ENCODE data around the gene SNX30.
"Not testable (repeated sequence)": the region's sequence is repeated elsewhere in the genome, so short reads cannot be mapped to it uniquely, and the experiment has no call there.

Gene SNX30, protein sequence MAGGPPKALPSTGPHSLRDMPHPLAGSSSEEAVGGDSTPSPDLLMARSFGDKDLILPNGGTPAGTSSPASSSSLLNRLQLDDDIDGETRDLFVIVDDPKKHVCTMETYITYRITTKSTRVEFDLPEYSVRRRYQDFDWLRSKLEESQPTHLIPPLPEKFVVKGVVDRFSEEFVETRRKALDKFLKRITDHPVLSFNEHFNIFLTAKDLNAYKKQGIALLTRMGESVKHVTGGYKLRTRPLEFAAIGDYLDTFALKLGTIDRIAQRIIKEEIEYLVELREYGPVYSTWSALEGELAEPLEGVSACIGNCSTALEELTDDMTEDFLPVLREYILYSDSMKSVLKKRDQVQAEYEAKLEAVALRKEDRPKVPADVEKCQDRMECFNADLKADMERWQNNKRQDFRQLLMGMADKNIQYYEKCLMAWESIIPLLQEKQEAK

DNA sequence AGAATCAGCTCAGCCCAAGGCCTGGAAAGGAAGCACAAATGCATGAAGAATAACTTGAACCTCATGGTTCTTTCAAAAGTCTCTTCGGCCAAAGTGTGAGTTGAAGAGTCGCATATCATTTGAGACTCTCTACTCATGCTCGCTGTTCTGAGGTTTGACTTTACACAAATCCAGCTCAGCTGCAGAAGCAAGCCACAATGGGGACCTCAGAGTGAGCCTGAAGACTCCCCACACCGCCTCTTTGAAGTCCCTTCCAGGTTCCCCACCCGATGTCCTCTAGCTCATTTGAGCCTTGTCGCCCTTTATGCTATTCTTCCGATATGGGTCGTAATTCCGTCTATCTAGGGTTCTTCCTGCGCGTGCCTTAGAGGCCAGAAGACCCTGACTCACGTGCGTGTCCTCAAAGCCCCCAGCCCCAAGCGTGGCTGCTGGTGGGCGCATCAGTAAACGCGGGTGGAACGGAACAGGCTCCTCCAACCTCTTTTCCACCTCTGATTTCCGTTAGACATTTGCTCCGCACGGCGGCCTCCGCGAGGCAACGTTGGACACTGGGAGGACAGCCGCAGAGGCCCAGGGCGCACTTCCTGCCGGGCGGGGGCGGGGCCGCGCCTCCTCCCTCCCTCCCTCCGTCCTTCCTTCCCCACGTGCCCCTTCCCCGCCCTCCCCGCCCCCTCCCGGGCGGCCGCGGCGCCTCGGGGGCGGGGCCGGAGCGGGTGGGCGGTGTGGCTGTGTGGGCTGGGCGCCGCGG lies at the start of gene SNX30:
Gene SNX30, plus strand, starts transcription at position 745 of the 748 bp plus-strand sequence. CDS start 242 bp downstream, outside the sequence.
- peak; percentile 90 for DNase-seq

- DNase-seq, result no peak
Observed at GRCh38 chr9:112703304-112703703, 47.3 kb upstream of the SNX30 start.

DNA sequence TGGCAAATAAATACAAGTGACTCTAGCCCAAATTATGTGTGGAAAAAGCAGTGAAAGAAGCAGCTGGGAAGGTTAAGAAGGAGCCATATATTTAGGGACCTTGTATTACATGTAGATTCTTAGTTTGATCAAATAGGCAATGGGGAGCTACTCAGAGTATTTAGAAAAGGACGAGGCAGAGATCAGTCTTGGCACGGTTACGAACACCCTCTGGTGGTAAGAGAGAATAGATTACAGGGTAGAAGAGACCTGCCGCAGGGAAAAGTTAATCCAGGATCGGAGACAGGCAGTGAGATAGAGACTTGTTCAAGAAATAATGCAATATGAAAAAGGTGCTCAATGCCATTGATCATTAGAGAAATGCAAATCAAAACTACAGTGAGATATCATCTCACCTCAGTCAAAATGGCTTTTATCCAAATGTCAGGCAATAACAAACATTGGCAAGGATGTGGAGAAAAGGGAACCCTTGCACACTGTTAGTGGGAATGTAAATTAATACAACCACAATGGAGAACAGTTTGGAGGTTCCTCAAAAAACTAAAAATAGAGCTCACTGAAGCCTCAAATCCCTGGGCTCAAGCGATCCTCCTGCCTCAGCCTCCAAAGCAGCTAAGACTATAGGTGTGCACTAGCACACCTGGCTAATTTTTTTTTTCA lies 44.7 kb upstream of the SNX30 start:
- peak; percentile 15 for DNase-seq

GRCh38 chr9:112711050-112711689 lies 39.4 kb upstream of the SNX30 start:
- peak; percentile 47 for DNase-seq

GRCh38 chr9:112712678-112713077 lies 37.9 kb upstream of the SNX30 start:
- DNase-seq, result no peak

DNA sequence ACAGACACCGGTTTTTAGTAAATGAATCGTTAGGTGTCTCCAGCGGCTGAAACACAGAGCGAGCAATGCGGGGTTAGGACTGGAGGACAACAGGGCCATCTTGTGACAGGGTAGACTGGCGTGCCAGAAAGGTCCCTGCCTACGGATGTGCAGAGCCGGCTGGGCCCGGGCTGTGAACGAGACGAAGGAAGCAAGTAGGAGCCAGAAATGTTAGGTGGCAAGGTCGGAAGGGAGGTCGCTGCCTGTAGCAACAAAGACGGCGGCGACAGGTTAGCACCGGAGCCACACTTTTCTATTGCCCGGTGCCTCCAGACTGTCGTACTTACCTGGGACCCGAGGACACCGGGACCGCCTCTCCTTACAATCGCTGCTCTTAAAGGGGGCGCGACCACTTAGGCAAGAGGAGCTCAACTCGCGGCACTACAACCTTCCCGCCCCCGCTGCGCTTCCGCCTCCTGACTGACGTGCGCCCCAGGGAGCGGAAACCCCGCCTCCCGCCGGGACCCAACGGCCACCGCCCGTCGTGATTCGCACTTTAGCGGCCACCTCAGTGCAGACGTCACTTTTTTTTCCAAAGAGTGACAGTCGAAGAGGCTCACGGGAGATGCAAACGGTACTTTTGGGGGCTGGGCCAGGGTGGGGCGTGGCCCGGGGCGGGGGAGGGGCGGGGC lies 32.8 kb upstream of the SNX30 start, which contains the start of gene INIP:
Gene INIP, minus strand, starts transcription at position 457 of the 671 bp plus-strand sequence. CDS start 1,632 bp downstream, outside the sequence.
- DNase-seq, result peak; percentile 95

- no peak for DNase-seq
Observed at GRCh38 chr9:112719241-112719691, 31.3 kb upstream of the SNX30 start.

DNA sequence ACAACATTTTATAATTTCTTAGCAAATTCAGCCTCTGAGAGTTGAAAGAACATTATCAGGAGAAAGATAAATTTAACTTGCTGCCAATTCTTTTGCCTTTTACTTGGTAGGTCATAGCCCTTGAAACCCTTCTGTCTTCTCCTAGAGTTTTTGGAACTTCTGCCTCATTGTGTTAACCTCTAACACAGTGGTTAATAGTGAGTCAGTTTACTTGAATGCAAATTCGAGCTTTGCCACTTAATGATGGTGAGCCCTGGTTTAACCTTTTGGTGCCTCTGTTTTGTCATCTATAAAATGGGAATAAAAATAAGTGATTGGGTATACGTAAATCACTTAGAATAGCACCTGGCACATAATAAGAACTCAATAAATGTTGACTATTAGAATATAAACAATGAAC lies 30.9 kb upstream of the SNX30 start:
- peak; percentile 10 for DNase-seq

GRCh38 chr9:112720113-112720780 lies 30.3 kb upstream of the SNX30 start:
- no peak for DNase-seq

DNA sequence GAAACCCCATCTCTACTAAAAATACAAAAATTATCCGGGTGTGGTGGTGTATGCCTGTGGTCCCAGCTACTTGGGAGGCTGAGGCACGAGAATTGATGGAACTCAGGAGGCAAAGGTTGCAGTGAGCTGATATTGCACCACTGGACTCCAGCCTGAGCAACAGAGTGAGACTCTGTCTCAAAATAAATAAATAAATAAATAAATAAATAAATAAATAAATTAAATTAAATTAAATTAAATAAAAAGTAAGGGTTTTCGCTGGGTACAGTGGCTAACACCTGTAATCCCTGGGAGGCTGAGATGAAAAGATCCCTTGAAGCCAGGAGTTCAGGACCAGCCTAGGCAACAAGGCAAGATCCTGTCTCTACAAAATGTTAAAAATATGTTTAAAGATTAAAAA lies 27.8 kb upstream of the SNX30 start:
- not testable (repeated sequence) for DNase-seq

- DNase-seq, result no peak
Observed at GRCh38 chr9:112725961-112726360, 24.6 kb upstream of the SNX30 start.

DNA sequence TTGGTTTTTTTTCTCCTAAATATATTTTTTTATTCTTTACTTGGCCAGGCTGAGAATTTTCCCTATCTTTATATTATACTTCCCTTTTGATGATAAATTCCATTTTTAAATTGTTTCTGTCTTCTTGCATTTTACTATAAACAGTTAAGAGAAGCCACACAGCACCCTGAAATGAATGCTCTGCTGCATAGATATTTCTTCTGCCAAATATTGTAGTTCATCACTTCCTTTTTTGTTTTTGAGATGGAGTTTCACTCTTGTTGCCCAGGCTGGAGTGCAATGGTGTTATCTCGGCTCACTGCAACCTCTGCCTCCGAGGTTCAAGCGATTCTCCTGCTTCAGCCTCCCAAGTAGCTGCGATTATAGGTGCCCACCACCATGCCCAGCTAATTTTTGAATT lies 24.1 kb upstream of the SNX30 start:
- no peak for DNase-seq

GRCh38 chr9:112728401-112728800 lies 22.2 kb upstream of the SNX30 start:
- no peak for DNase-seq

DNA sequence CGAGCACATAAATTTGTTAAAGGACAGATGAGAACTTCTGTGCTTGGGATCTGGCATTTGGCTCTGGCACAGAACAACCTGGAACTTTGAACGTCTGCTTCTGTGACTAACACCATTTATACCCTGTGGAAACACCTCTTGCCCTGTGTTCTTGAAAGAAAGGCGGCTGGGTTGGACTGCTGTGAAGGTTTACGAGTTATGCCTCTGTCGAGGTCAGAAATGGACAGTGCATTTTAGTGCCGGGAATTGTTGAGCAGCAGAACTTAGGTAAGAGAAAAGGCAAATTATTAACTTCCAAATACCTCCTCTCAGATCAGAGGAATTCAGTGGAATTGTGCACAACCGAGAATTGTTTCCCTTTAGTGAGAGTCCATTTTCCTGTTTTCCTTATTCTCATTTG lies 18.6 kb upstream of the SNX30 start:
- no peak for DNase-seq

GRCh38 chr9:112734892-112735291 lies 15.7 kb upstream of the SNX30 start:
- no peak for DNase-seq

DNA sequence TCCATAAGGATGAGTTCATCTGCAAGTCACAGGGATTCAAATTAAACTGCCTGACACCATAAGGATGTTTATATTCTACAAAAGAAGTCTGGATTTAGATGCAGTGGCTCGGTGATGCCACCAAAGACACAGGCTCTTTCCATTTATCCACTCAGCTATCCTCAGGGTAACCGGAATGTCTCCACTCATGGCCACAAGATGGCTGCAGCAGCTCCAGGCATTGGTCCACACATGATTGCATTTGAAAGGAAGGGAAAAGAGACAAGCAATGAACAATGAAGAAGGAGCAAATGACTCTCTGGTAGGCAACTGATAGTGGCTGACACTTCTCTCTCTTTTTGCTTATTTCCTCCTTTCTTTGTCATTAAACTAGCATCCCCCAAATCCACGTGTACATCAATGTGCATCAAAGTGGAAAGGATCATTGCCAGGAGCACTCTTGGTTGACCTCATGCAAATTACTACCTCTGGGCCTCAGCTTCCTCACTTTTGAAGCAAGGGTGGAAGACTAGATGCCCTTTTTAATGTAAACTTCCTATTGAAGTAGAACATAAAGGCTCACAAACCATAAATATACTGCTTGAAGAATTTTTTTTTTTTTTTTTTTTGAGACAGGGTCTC lies 7.2 kb upstream of the SNX30 start:
- no peak for DNase-seq

- no peak for DNase-seq
Observed at GRCh38 chr9:112744177-112744576, 6.4 kb upstream of the SNX30 start.

- DNase-seq, result no peak
Observed at GRCh38 chr9:112747094-112747493, 3.5 kb upstream of the SNX30 start.

- no peak for DNase-seq
Observed at GRCh38 chr9:112750764-112751055, 150 bp downstream of the SNX30 start.

DNA sequence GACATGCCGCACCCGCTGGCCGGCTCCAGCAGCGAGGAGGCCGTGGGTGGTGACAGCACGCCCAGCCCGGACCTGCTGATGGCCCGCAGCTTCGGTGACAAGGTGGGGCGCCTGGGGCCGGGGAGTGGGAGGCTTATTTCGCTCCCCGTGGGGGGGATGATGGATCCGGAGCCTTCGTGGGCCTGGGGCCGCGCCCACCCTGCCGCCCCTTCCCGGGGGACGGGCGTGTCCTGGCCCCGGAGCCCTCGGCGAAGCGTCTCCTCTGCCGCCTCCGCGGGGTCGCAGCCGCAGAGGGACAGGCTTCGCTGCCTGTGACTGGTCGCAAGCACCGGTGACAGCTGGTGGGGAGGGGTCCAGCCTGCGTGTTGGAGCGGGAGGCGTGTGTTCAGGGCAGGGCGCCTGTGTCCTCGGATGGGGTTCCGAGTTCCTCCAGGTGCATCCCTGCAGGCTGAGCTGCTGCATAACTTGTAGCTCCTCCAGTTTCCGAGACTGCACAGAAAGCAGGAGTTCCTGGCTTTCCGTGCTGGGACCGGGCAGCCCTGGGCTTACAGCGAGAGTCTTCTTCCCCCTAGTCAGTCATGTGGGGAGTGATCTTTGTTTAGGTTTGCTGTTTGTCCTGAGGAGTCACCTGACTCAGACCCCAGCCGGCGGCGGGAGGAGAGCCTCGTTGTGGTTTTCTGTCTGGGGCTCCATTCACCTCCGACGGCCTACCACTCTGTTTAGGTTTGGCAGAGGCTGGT lies 666 bp downstream of the SNX30 start:
- peak; percentile 67 for DNase-seq

Measured in HCEC 1CT (cell line).